NB4 (cell line): ENCODE data around the gene ANKRD30B.
"Not testable (repeated sequence)": the region's sequence is repeated elsewhere in the genome, so short reads cannot be mapped to it uniquely, and the experiment has no call there.

Experiments used
- DNase-seq: peaks from one replicate; pipeline ENCODE4 v3.0.0; 2010; ENCODE audit warnings: low read depth
- H3K4me3 ChIP-seq: one replicate; pipeline ENCODE4 v1.5.1; 2011; ENCODE audit warnings: mild to moderate bottlenecking, low read depth, low read length, moderate library complexity
- CTCF ChIP-seq: IDR thresholded peaks from one replicate; pipeline ENCODE4 v1.5.1; 2012; ENCODE audit warnings: low read depth, low read length
- MAX ChIP-seq: IDR thresholded peaks from 2 replicates; pipeline ENCODE4 v1.6.1; 2011; ENCODE audit warnings: low read depth, low read length
- MYC ChIP-seq: IDR thresholded peaks from 2 replicates; pipeline ENCODE4 v1.6.1; 2011; ENCODE audit warnings: low read depth, low read length
- POLR2A ChIP-seq: IDR thresholded peaks from 2 replicates; pipeline ENCODE4 v1.6.1; 2011; ENCODE audit warnings: mild to moderate bottlenecking; ENCODE audit not compliant: insufficient read length; ENCODE audit errors: extremely low read depth

Gene ANKRD30B

GRCh38 chr18:14811081-14811480, 63.1 kb downstream of the ANKRD30B start:
- H3K4me3 ChIP-seq, DNase-seq: not testable (repeated sequence)

- H3K4me3 ChIP-seq, DNase-seq: not testable (repeated sequence)
Measured at GRCh38 chr18:14826972-14827632, 79.1 kb downstream of the ANKRD30B start.

GRCh38 chr18:14841607-14842006, 93.6 kb downstream of the ANKRD30B start:
- H3K4me3 ChIP-seq, DNase-seq: not testable (repeated sequence)

GRCh38 chr18:14851533-14851932, 103.6 kb downstream of the ANKRD30B start:
- not testable (repeated sequence) for DNase-seq, H3K4me3 ChIP-seq

- H3K4me3 ChIP-seq, DNase-seq: not testable (repeated sequence)
Measured at GRCh38 chr18:14855634-14856033, 107.7 kb downstream of the ANKRD30B start.

- H3K4me3 ChIP-seq, DNase-seq: not testable (repeated sequence)
Measured at GRCh38 chr18:14856256-14856655, 108.3 kb downstream of the ANKRD30B start.

GRCh38 chr18:14858514-14858913, 110.5 kb downstream of the ANKRD30B start:
- not testable (repeated sequence) for H3K4me3 ChIP-seq, DNase-seq

GRCh38 chr18:14859995-14860394, 112.0 kb downstream of the ANKRD30B start:
- not testable (repeated sequence) for H3K4me3 ChIP-seq, DNase-seq

GRCh38 chr18:14866426-14866825, 118.5 kb downstream of the ANKRD30B start:
- DNase-seq, H3K4me3 ChIP-seq: not testable (repeated sequence)

GRCh38 chr18:14867988-14868387, 120.0 kb downstream of the ANKRD30B start:
- H3K4me3 ChIP-seq, DNase-seq: not testable (repeated sequence)

GRCh38 chr18:14868825-14869224, 120.9 kb downstream of the ANKRD30B start:
- H3K4me3 ChIP-seq: not testable (repeated sequence)
- peak; percentile 1 for DNase-seq

GRCh38 chr18:14878826-14879225, 130.9 kb downstream of the ANKRD30B start:
- H3K4me3 ChIP-seq, DNase-seq: not testable (repeated sequence)

GRCh38 chr18:14900435-14900834, 152.5 kb downstream of the ANKRD30B start:
- no peak for TF ChIP-seq MAX
- no peak for TF ChIP-seq MYC
- TF ChIP-seq POLR2A: no peak
- TF ChIP-seq CTCF: no peak
- H3K4me3 ChIP-seq: no peak overlapping the region
- DNase-seq: no peak
